Osteoblast (primary cell): ENCODE measurements around the gene SATB1. TPM values are rescaled to one million over a fixed set of nuclear protein-coding genes. Genes with fewer than 3 reads are reported as not detected.

Experiments
- DNase-seq: peaks from one replicate; pipeline ENCODE4 v3.0.0; 2011; ENCODE audit warnings: low spot score, mixed read lengths; ENCODE audit not compliant: insufficient read length; ENCODE audit errors: missing footprints
- H2AFZ ChIP-seq: 2 replicates; pipeline ENCODE4 v1.6.0; 2011; ENCODE audit warnings: mild to moderate bottlenecking, low read length
- H3K27ac ChIP-seq: 2 replicates; pipeline ENCODE4 v1.5.1; 2011; ENCODE audit warnings: mild to moderate bottlenecking, low read depth, low read length, moderate library complexity
- H3K27me3 ChIP-seq: 2 replicates; pipeline ENCODE4 v1.6.0; 2012; ENCODE audit warnings: mild to moderate bottlenecking, control low read depth, inconsistent platforms, low read length, moderate library complexity; ENCODE audit not compliant: insufficient read depth
- H3K36me3 ChIP-seq: 2 replicates; pipeline ENCODE4 v1.5.1; 2011; ENCODE audit warnings: mild to moderate bottlenecking, low read length, control low read depth, moderate library complexity; ENCODE audit not compliant: insufficient read depth
- H3K4me1 ChIP-seq: 2 replicates; pipeline ENCODE4 v1.5.1; 2011; ENCODE audit warnings: mild to moderate bottlenecking, low read length, control low read depth, moderate library complexity; ENCODE audit not compliant: insufficient read depth
- H3K4me2 ChIP-seq: 2 replicates; pipeline ENCODE4 v1.6.0; 2011; ENCODE audit warnings: mild to moderate bottlenecking, low read length; ENCODE audit not compliant: insufficient read depth
- H3K4me3 ChIP-seq: fragments of 200-600 bp; sonication (generic); 3 replicates; pipeline ENCODE4 v1.5.1; 2012; ENCODE audit warnings: mild to moderate bottlenecking, low read length, inconsistent platforms; ENCODE audit not compliant: insufficient read depth
- H3K79me2 ChIP-seq: 2 replicates; pipeline ENCODE4 v1.6.0; 2012; ENCODE audit warnings: mild to moderate bottlenecking, low read length, control low read depth, inconsistent platforms; ENCODE audit not compliant: insufficient read depth
- H3K9me3 ChIP-seq: 2 replicates; pipeline ENCODE4 v1.5.1; 2011; ENCODE audit warnings: low read depth, low read length, control low read depth
- H4K20me1 ChIP-seq: 2 replicates; pipeline ENCODE4 v1.6.0; 2012; ENCODE audit warnings: mild to moderate bottlenecking, low read length, control low read depth; ENCODE audit not compliant: insufficient read depth
- CTCF ChIP-seq: IDR thresholded peaks from 2 replicates; pipeline ENCODE4 v1.5.1; 2011; ENCODE audit warnings: mild to moderate bottlenecking, low read depth, low read length, moderate library complexity; ENCODE audit errors: extremely low read depth
- total RNA-seq: library from RNA; depleted of rRNA; stranded (reverse); fragments of >200 nt; gene quantifications from 2 replicates; pipeline ENCODE4 v1.2.3, GENCODE V29; 2012

The SATB1 gene
- total RNA-seq, 1 donor = 29.0 TPM

- H3K27me3 ChIP-seq = no peaks in the 10 kb centered on the region
- H4K20me1 ChIP-seq = no peaks in the 10 kb centered on the region
- no peak overlapping the region for H3K4me2 ChIP-seq
- no peaks in the 10 kb centered on the region for H3K9me3 ChIP-seq
- no peaks in the 10 kb centered on the region for H3K79me2 ChIP-seq
- no peak overlapping the region for H3K27ac ChIP-seq
- H3K36me3 ChIP-seq = no peaks in the 10 kb centered on the region
- no peaks in the 10 kb centered on the region for H3K4me1 ChIP-seq
- H3K4me3 ChIP-seq = no peak overlapping the region
- no peak for TF ChIP-seq CTCF
- no peak for DNase-seq
- no peak overlapping the region for H2AFZ ChIP-seq
Measured at GRCh38 chr3:18355832-18356231, 69.3 kb downstream of the SATB1 start.

GRCh38 chr3:18354701-18355100, 70.4 kb downstream of the SATB1 start:
- H3K4me2 ChIP-seq = no peak overlapping the region
- TF ChIP-seq CTCF = no peak
- H3K27me3 ChIP-seq = no peaks in the 10 kb centered on the region
- no peaks in the 10 kb centered on the region for H4K20me1 ChIP-seq
- no peaks in the 10 kb centered on the region for H3K4me1 ChIP-seq
- H3K79me2 ChIP-seq = no peaks in the 10 kb centered on the region
- H3K9me3 ChIP-seq = no peaks in the 10 kb centered on the region
- H3K36me3 ChIP-seq = no peaks in the 10 kb centered on the region
- H3K4me3 ChIP-seq = no peak overlapping the region
- no peak overlapping the region for H3K27ac ChIP-seq
- no peak overlapping the region for H2AFZ ChIP-seq
- no peak for DNase-seq

GRCh38 chr3:18351823-18352744, 73.1 kb downstream of the SATB1 start:
- no peaks in the 10 kb centered on the region for H4K20me1 ChIP-seq
- no peaks in the 10 kb centered on the region for H3K79me2 ChIP-seq
- no peak for TF ChIP-seq CTCF
- no peaks in the 10 kb centered on the region for H3K27me3 ChIP-seq
- H3K27ac ChIP-seq = no peak overlapping the region
- H3K4me1 ChIP-seq = no peaks in the 10 kb centered on the region
- no peak overlapping the region for H3K4me2 ChIP-seq
- no peak for DNase-seq
- H3K9me3 ChIP-seq = no peaks in the 10 kb centered on the region
- no peaks in the 10 kb centered on the region for H3K36me3 ChIP-seq
- no peak overlapping the region for H3K4me3 ChIP-seq
- H2AFZ ChIP-seq = no peak overlapping the region

- Histone ChIP-seq H3K4me2 (no peak overlapping the region), H3K4me1 (no peaks in the 10 kb centered on the region), H3K36me3 (no peaks in the 10 kb centered on the region), H3K27me3 (no peaks in the 10 kb centered on the region), H3K27ac (no peak overlapping the region), H3K79me2 (no peaks in the 10 kb centered on the region), H3K9me3 (no peaks in the 10 kb centered on the region), H2AFZ (no peak overlapping the region), H4K20me1 (no peaks in the 10 kb centered on the region), H3K4me3 (no peak overlapping the region)
- no peak for DNase-seq
- no peak for TF ChIP-seq CTCF
Measured at GRCh38 chr3:18351069-18351628, 74.0 kb downstream of the SATB1 start.
